ENCODE data around the gene CARD10.

DNA sequence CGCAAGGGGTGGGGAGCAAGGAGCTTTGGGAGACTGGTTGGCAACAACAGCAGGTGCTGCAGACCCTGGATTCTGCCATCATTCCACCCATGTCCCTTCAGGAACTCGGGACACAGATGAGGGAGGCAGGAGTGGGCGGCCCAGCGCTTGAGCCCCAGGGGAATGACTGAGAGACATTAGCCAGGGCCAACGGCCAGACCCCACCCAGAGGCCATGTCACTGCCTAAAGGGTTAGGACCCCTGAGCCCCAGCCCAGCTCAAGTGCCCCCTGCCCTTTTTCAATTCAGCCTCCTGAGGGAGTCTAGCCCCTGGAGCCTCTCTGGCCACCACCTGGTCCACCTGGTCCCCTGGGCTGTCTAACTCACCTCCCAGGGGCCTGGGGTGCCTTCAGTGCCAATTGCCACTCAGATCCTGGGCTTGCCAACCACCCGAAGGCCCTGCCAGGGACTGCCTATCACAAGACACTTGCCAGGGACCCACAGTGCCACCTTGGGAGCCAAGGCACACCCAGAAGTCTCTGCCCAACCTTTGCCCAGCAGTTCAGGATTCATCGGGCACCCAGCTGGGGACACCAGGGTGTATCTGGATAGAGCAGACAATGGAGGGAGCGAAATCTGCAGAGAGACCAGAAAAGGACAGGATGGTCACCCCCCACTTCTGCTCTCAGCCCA is 49.7 kb downstream of the CARD10 start:
- TF ChIP-seq, protein P1, sequence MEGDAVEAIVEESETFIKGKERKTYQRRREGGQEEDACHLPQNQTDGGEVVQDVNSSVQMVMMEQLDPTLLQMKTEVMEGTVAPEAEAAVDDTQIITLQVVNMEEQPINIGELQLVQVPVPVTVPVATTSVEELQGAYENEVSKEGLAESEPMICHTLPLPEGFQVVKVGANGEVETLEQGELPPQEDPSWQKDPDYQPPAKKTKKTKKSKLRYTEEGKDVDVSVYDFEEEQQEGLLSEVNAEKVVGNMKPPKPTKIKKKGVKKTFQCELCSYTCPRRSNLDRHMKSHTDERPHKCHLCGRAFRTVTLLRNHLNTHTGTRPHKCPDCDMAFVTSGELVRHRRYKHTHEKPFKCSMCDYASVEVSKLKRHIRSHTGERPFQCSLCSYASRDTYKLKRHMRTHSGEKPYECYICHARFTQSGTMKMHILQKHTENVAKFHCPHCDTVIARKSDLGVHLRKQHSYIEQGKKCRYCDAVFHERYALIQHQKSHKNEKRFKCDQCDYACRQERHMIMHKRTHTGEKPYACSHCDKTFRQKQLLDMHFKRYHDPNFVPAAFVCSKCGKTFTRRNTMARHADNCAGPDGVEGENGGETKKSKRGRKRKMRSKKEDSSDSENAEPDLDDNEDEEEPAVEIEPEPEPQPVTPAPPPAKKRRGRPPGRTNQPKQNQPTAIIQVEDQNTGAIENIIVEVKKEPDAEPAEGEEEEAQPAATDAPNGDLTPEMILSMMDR (IDR thresholded peaks at IDR 0.05; ENCODE audit: insufficient read depth, low read length), result no peak
- TF ChIP-seq, protein P2, sequence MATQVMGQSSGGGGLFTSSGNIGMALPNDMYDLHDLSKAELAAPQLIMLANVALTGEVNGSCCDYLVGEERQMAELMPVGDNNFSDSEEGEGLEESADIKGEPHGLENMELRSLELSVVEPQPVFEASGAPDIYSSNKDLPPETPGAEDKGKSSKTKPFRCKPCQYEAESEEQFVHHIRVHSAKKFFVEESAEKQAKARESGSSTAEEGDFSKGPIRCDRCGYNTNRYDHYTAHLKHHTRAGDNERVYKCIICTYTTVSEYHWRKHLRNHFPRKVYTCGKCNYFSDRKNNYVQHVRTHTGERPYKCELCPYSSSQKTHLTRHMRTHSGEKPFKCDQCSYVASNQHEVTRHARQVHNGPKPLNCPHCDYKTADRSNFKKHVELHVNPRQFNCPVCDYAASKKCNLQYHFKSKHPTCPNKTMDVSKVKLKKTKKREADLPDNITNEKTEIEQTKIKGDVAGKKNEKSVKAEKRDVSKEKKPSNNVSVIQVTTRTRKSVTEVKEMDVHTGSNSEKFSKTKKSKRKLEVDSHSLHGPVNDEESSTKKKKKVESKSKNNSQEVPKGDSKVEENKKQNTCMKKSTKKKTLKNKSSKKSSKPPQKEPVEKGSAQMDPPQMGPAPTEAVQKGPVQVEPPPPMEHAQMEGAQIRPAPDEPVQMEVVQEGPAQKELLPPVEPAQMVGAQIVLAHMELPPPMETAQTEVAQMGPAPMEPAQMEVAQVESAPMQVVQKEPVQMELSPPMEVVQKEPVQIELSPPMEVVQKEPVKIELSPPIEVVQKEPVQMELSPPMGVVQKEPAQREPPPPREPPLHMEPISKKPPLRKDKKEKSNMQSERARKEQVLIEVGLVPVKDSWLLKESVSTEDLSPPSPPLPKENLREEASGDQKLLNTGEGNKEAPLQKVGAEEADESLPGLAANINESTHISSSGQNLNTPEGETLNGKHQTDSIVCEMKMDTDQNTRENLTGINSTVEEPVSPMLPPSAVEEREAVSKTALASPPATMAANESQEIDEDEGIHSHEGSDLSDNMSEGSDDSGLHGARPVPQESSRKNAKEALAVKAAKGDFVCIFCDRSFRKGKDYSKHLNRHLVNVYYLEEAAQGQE (IDR thresholded peaks at IDR 0.05; ENCODE audit: insufficient replicate concordance, low read depth), result no peak
